ENCODE results near the gene NLRP12.

The NLRP12 gene

GRCh38 chr19:53823380-53824120, 564 bp downstream of the NLRP12 start:
- H3K4me3 ChIP-seq: peak overlapping the region in 9 of 10 experiments; percentile 60 to 87 (median 75); a peak in 19 of 20 replicates
- peak overlapping the region; percentile 32 to 95 (median 79) for H3K4me2 ChIP-seq
- peak overlapping the region; percentile 91 to 100 (median 98) for H3K27ac ChIP-seq
- H3K9ac ChIP-seq: peak overlapping the region; percentile 66 to 98 (median 91)
- H3K36me3 ChIP-seq: peaks cover 0 to 41% (median 37%) of the 10 kb centered on the region in 11 experiments; a peak in 18 of 22 replicates
- no peaks in the 10 kb centered on the region for H3K27me3 ChIP-seq
- peaks cover 16 to 90% (median 65%) of the 10 kb centered on the region in 10 experiments for H3K4me1 ChIP-seq
- H3K9me3 ChIP-seq (replicated peaks in 1 of 11): peaks cover 0 to 7% (median 0%) of the 10 kb centered on the region in 11 experiments; a peak in 4 of 22 replicates
- peaks cover 0 to 41% (median 32%) of the 10 kb centered on the region in 11 experiments; a peak in 16 of 22 replicates for H4K20me1 ChIP-seq
- no peak for TF ChIP-seq Cebpa-rat (IDR thresholded peaks at IDR 0.05)

DNA sequence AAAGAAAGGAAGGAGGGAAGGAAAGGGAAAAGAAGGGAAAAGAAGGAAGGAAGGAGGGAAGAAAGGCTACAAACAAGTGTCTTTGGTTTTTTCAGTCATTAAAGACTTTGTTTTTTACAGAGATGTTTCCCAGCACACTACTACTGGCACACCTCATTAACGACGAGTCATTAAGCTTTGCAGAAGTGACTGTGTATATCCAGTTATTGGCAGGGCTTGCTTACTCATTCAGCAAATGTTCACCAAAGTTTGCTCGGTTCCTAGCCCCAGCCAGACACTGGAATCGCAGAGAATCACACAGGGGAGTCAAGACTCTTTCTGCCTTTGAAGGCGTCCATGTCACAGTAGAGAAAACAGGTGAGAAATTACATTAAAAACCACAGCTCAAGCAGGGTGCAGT, 4.3 kb downstream of the NLRP12 start:
- peak overlapping the region in 9 of 11 experiments; percentile 32 to 90 (median 81); a peak in 14 of 22 replicates for H3K9ac ChIP-seq
- peaks cover 0 to 77% (median 72%) of the 10 kb centered on the region in 11 experiments; a peak in 18 of 22 replicates for H3K36me3 ChIP-seq
- peak overlapping the region in 7 of 10 experiments; percentile 71 to 93 (median 85); a peak in 14 of 20 replicates for H3K4me3 ChIP-seq
- H4K20me1 ChIP-seq: peaks cover 0 to 78% (median 69%) of the 10 kb centered on the region in 11 experiments; a peak in 16 of 22 replicates
- H3K4me1 ChIP-seq: peaks cover 13 to 62% (median 56%) of the 10 kb centered on the region in 10 experiments
- H3K27me3 ChIP-seq: no peaks in the 10 kb centered on the region
- peak overlapping the region in 10 of 11 experiments; percentile 1 to 91 (median 79); a peak in 16 of 22 replicates for H3K27ac ChIP-seq
- TF ChIP-seq Cebpa-rat (IDR thresholded peaks at IDR 0.05): no peak
- peak overlapping the region in 8 of 11 experiments; percentile 77 to 96 (median 91); a peak in 17 of 22 replicates for H3K4me2 ChIP-seq
- H3K9me3 ChIP-seq (replicated peaks in 1 of 11): peaks cover 0 to 7% (median 0%) of the 10 kb centered on the region in 11 experiments; a peak in 4 of 22 replicates

GRCh38 chr19:53818756-53819155, 5.4 kb downstream of the NLRP12 start:
- peak overlapping the region in 7 of 11 experiments; percentile 2 to 37 (median 25); a peak in 7 of 22 replicates for H3K27ac ChIP-seq
- H3K9me3 ChIP-seq (replicated peaks in 1 of 11): peaks cover 0 to 7% (median 0%) of the 10 kb centered on the region in 11 experiments; a peak in 4 of 22 replicates
- peak overlapping the region in 10 of 11 experiments; percentile 4 to 81 (median 60); a peak in 19 of 22 replicates for H3K4me2 ChIP-seq
- no peaks in the 10 kb centered on the region for H3K27me3 ChIP-seq
- peak overlapping the region in 3 of 11 experiments; percentile 30 to 49 (median 35); a peak in 5 of 22 replicates for H3K9ac ChIP-seq
- no peak for TF ChIP-seq Cebpa-rat (IDR thresholded peaks at IDR 0.05)
- H4K20me1 ChIP-seq: peaks cover 0 to 89% (median 80%) of the 10 kb centered on the region in 11 experiments; a peak in 16 of 22 replicates
- H3K4me1 ChIP-seq: peaks cover 2 to 68% (median 58%) of the 10 kb centered on the region in 10 experiments
- peaks cover 0 to 88% (median 83%) of the 10 kb centered on the region in 11 experiments; a peak in 19 of 22 replicates for H3K36me3 ChIP-seq
- peak overlapping the region in 5 of 10 experiments; percentile 12 to 61 (median 42); a peak in 8 of 20 replicates for H3K4me3 ChIP-seq

- Histone ChIP-seq H3K9me3 (replicated peaks in 1 of 11) (no peaks in the 10 kb centered on the region), H3K36me3 (peaks cover 0 to 100% (median 99%) of the 10 kb centered on the region in 11 experiments; a peak in 19 of 22 replicates), H4K20me1 (peaks cover 0 to 100% (median 100%) of the 10 kb centered on the region in 11 experiments; a peak in 17 of 22 replicates), H3K9ac (peak overlapping the region in 6 of 11 experiments; percentile 2 to 40 (median 28); a peak in 6 of 22 replicates), H3K27me3 (no peaks in the 10 kb centered on the region), H3K4me1 (peaks cover 0 to 92% (median 44%) of the 10 kb centered on the region in 10 experiments; a peak in 18 of 20 replicates), H3K27ac (peak overlapping the region in 6 of 11 experiments; percentile 3 to 44 (median 25); a peak in 6 of 22 replicates), H3K4me2 (peak overlapping the region in 3 of 11 experiments; percentile 19 to 34 (median 33); a peak in 3 of 22 replicates), H3K4me3 (peak overlapping the region in 1 of 10 experiments; percentile 0; a peak in 1 of 20 replicates)
- no peak for TF ChIP-seq Cebpa-rat (IDR thresholded peaks at IDR 0.05)
Observed at GRCh38 chr19:53813996-53814395, 10.1 kb downstream of the NLRP12 start.

DNA sequence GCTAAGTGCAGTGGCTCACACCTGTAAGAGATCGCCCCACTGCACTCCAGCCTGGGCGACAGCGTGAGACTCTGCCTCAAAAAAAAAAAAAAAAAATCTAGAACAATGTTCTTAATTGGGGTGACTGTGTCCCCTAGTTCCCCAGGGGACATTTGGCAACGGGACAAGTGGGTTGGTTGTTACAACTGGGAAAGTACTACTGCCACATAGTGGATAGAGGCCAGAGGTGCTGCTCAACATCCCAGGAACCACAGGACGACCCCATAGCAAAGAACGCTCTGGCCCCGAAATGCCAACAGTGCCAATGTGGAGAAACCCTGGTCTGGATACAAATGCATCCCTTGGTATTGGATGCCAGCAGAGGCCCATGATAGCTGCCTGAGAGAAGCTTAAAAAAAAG, 11.8 kb downstream of the NLRP12 start:
- H3K4me3 ChIP-seq: no peak overlapping the region
- no peaks in the 10 kb centered on the region for H3K27me3 ChIP-seq
- H3K9ac ChIP-seq: no peak overlapping the region; a peak in 1 of 22 replicates
- H3K4me1 ChIP-seq: peaks cover 0 to 87% (median 34%) of the 10 kb centered on the region in 10 experiments; a peak in 13 of 20 replicates
- H4K20me1 ChIP-seq: peaks cover 0 to 100% (median 100%) of the 10 kb centered on the region in 11 experiments; a peak in 19 of 22 replicates
- peaks cover 0 to 100% (median 99%) of the 10 kb centered on the region in 11 experiments; a peak in 19 of 22 replicates for H3K36me3 ChIP-seq
- H3K4me2 ChIP-seq: peak overlapping the region in 1 of 11 experiments; percentile 20; a peak in 2 of 22 replicates
- H3K9me3 ChIP-seq (replicated peaks in 1 of 11): no peaks in the 10 kb centered on the region
- H3K27ac ChIP-seq: no peak overlapping the region
- no peak; a peak in 1 of 22 replicates for TF ChIP-seq Cebpa-rat (IDR thresholded peaks at IDR 0.05)

DNA sequence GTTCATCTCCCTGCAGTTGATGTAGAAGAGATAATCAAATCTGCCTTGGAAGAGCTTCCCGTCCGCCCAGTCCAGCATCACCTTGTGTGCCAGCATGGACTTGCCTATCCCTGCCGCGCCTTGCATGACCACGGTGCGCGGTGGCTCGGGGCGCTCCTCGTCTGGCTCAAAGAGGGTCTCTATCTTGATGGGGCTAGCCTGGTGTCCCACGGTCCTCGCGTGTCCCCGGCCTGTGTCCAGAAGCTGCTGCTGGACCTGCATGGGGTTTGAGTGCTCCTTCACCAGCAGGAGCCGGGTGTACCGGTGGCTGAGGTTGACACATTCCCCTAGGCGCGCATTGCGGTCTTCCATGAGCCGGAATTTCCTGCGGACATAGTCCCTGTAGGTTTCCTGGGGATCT, 13.2 kb downstream of the NLRP12 start:
- Histone ChIP-seq H3K4me1 (peaks cover 0 to 75% (median 34%) of the 10 kb centered on the region in 10 experiments; a peak in 13 of 20 replicates), H3K4me2 (peak overlapping the region in 3 of 11 experiments; percentile 44 to 49 (median 45); a peak in 6 of 22 replicates), H3K27ac (no peak overlapping the region; a peak in 1 of 22 replicates), H3K9ac (peak overlapping the region in 2 of 11 experiments; percentile 25 to 30; a peak in 3 of 22 replicates), H4K20me1 (peaks cover 0 to 100% (median 100%) of the 10 kb centered on the region in 11 experiments; a peak in 19 of 22 replicates), H3K27me3 (no peaks in the 10 kb centered on the region), H3K9me3 (replicated peaks in 1 of 11) (no peaks in the 10 kb centered on the region), H3K36me3 (peaks cover 0 to 100% (median 99%) of the 10 kb centered on the region in 11 experiments; a peak in 19 of 22 replicates), H3K4me3 (no peak overlapping the region; a peak in 1 of 20 replicates)
- TF ChIP-seq Cebpa-rat (IDR thresholded peaks at IDR 0.05): no peak

GRCh38 chr19:53810187-53810546, 13.9 kb downstream of the NLRP12 start:
- Histone ChIP-seq H3K27ac (no peak overlapping the region), H3K4me1 (peaks cover 0 to 69% (median 31%) of the 10 kb centered on the region in 10 experiments; a peak in 13 of 20 replicates), H3K9me3 (replicated peaks in 1 of 11) (no peaks in the 10 kb centered on the region), H3K4me3 (peak overlapping the region in 1 of 10 experiments; percentile 42; a peak in 1 of 20 replicates), H3K27me3 (no peaks in the 10 kb centered on the region), H3K9ac (peak overlapping the region in 3 of 11 experiments; percentile 19 to 30 (median 25); a peak in 5 of 22 replicates), H3K4me2 (peak overlapping the region in 6 of 11 experiments; percentile 6 to 49 (median 35); a peak in 10 of 22 replicates), H3K36me3 (peaks cover 0 to 100% (median 100%) of the 10 kb centered on the region in 11 experiments; a peak in 20 of 22 replicates), H4K20me1 (peaks cover 0 to 100% (median 100%) of the 10 kb centered on the region in 11 experiments; a peak in 19 of 22 replicates)
- no peak for TF ChIP-seq Cebpa-rat (IDR thresholded peaks at IDR 0.05)
